Muscle layer of colon (tissue), 2 donors: ENCODE data around the gene CMKLR1.

Source experiments
- H3K27ac ChIP-seq: one replicate; pipeline ENCODE4 v1.7.0; 2013; ENCODE audit warnings: low read depth, mild to moderate bottlenecking, low read length, moderate library complexity
- H3K27me3 ChIP-seq, 2 donors: one replicate each; pipeline ENCODE4 v1.7.0; 2013; ENCODE audit warnings: low read length in 2 of 2, mild to moderate bottlenecking in 2 of 2; ENCODE audit not compliant: insufficient read depth in 2 of 2, control insufficient read depth in 1 of 2
- H3K36me3 ChIP-seq: one replicate; pipeline ENCODE4 v1.7.0; 2013; ENCODE audit warnings: mild to moderate bottlenecking, low read length; ENCODE audit not compliant: insufficient read depth
- H3K4me1 ChIP-seq: one replicate; pipeline ENCODE4 v1.7.0; 2013; ENCODE audit warnings: mild to moderate bottlenecking, low read length; ENCODE audit not compliant: insufficient read depth
- H3K4me3 ChIP-seq, 2 donors: one replicate each; pipeline ENCODE4 v1.7.0; 2013; ENCODE audit warnings: low read length in 2 of 2, low read depth in 1 of 2, mild to moderate bottlenecking in 1 of 2, moderate library complexity in 1 of 2
- H3K9ac ChIP-seq: one replicate; pipeline ENCODE4 v1.7.0; 2013; ENCODE audit warnings: low read length
- H3K9me3 ChIP-seq: one replicate; pipeline ENCODE4 v1.7.0; 2013; ENCODE audit warnings: mild to moderate bottlenecking, low read length
- donor health status: abdominal sarcoma.
- donor health status: Adenocarcinoma of cecum.

Gene CMKLR1

DNA sequence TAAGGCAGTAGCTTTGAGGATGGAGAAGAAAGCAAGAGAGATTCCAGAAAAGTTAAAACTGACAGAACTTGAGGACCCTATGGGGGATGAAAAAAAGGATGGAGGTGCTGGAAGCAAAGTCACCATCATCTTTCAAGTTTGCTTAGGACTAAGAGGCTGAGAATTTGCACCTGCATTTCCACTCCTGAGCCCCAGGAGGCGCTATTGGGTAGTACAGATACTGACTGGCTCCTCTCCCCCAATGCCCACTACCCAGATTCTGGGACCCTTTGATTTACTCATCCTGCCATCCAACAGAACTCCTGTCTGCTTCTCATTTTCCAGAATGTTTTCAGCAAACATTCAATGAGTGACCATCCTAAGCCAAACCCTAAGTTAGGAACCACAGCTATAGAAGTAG is 34.0 kb upstream of the CMKLR1 start:
- Histone ChIP-seq H3K36me3 (no peaks in the 10 kb centered on the region), H3K4me3 (no peak overlapping the region), H3K4me1 (peaks cover 6% of the 10 kb centered on the region), H3K27ac (no peak overlapping the region), H3K27me3 (no peaks in the 10 kb centered on the region), H3K9ac (no peak overlapping the region), H3K9me3 (no peaks in the 10 kb centered on the region)

DNA sequence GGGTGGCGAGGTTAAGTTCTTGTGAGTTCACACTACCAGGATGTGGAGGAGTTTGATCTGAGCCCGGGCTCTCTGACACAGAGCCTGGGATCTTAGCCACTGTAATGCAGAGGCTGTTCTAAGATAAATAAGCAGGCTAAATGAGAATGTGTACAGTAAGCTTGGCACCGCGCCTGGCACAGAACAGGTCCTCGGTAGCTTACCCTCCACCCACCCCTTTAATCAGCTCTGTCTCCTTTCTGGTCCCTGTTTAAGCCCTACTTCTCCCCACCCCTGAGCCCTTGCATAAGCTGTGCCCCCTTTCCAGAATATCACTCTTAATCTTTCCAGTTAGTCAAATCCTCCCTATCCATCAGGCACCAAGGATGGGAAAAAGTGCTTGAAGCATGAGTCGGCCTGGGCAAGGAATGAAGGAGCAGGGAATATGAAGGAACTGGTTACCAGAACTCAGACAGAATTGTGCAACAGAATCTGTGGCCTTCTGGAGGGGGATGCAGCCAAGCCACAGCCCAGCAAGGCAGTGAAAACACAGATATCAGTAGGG is 32.8 kb upstream of the CMKLR1 start:
- Histone ChIP-seq H3K4me1 (peaks cover 6% of the 10 kb centered on the region), H3K27me3 (no peaks in the 10 kb centered on the region), H3K9me3 (no peaks in the 10 kb centered on the region), H3K27ac (no peak overlapping the region), H3K9ac (no peak overlapping the region), H3K4me3 (no peak overlapping the region), H3K36me3 (no peaks in the 10 kb centered on the region)

GRCh38 chr12:108370415-108370814 is 31.3 kb upstream of the CMKLR1 start:
- H3K4me1 ChIP-seq = peaks cover 6% of the 10 kb centered on the region
- H3K27ac ChIP-seq = no peak overlapping the region

DNA sequence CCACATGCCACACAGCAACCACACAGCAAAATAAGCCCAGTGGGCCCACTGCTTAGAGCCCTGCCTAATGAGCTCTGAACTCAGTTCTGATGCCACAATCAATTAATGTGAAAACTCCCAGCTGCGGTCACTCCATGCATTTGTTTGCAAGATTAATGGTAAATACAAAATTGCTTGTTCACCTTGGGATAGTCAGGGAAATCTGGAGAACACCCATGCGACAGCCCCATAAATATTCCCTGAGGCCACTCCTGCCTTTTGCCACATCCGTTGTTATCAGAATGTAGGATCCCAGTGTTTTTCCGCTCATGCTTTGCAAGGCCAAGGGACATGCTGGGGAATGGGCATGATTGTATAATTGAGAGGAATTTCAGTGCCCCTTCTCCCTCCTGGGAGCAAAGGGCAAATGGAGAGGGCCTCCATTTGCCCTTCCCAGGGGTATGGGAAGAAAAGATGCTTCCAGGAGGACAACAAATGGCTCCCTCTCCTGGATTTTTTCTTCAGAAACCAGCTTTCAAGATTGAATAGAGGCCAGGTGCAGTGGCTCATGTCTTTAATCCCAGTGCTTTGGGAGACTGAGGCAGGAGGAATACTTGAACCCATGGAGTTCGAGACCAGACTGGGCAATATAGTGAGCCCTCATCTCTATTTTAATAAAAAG is 30.8 kb upstream of the CMKLR1 start:
- Histone ChIP-seq H3K4me3 (no peak overlapping the region), H3K36me3 (no peaks in the 10 kb centered on the region), H3K4me1 (peaks cover 6% of the 10 kb centered on the region), H3K27ac (no peak overlapping the region), H3K9ac (no peak overlapping the region), H3K27me3 (no peaks in the 10 kb centered on the region), H3K9me3 (no peaks in the 10 kb centered on the region)

More at GRCh38 chr12:108370415-108370814, 31.3 kb upstream of the CMKLR1 start:
- no peaks in the 10 kb centered on the region for H3K36me3 ChIP-seq
- H3K9ac ChIP-seq = no peak overlapping the region
- H3K4me3 ChIP-seq = no peak overlapping the region
- no peaks in the 10 kb centered on the region for H3K27me3 ChIP-seq
- H3K9me3 ChIP-seq = no peaks in the 10 kb centered on the region

DNA sequence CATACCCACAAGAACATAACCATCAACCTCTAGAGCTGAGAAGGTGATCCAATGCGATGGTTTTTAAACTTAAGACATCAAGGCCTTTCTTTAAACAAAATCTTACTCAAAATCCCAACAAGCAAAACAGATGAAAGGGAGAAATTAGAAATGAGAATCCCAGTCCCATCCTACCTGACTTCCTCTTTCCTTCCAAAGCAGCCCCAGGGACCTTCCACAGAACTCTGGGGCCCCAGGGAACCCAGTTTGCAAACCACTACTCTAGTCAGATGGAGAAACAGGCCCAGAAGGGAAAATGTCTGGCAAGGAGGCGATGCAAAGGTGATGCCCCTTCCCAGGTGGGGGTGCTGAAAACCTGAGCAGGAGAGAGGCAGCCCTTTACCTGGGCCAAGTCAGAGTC is 29.0 kb upstream of the CMKLR1 start:
- no peak overlapping the region for H3K9ac ChIP-seq
- H3K36me3 ChIP-seq = no peaks in the 10 kb centered on the region
- H3K4me1 ChIP-seq = peaks cover 6% of the 10 kb centered on the region
- no peak overlapping the region for H3K4me3 ChIP-seq
- H3K9me3 ChIP-seq = no peaks in the 10 kb centered on the region
- H3K27ac ChIP-seq = no peak overlapping the region
- no peaks in the 10 kb centered on the region for H3K27me3 ChIP-seq

- Histone ChIP-seq H3K4me3 (no peak overlapping the region), H3K36me3 (no peaks in the 10 kb centered on the region), H3K4me1 (peaks cover 6% of the 10 kb centered on the region), H3K9ac (no peak overlapping the region), H3K27ac (no peak overlapping the region), H3K27me3 (no peaks in the 10 kb centered on the region), H3K9me3 (no peaks in the 10 kb centered on the region)
Observed at GRCh38 chr12:108367436-108367835, 28.3 kb upstream of the CMKLR1 start.

DNA sequence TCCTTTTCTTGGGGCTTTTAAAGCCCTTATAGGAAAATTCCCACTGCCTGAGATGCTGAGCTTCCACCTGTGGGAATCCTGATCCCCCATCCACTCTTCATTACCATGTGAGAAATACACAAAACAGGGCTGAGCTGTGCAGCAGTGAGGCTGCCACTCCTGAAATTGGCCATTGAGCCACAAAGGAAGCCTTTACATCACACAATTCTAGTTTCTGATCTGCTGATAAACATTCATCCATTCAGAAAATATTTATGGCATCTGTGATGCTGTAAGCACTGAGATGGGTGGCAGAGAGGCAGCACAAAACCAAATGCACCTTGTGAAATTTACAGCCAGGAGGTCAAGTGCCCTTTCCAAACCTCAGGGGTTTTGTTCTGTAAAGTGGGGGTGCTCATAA is 26.2 kb upstream of the CMKLR1 start:
- Histone ChIP-seq H3K27me3 (no peaks in the 10 kb centered on the region), H3K27ac (no peak overlapping the region), H3K36me3 (no peaks in the 10 kb centered on the region), H3K4me3 (no peak overlapping the region), H3K9me3 (no peaks in the 10 kb centered on the region), H3K9ac (no peak overlapping the region), H3K4me1 (no peaks in the 10 kb centered on the region)

GRCh38 chr12:108364879-108365278 is 25.8 kb upstream of the CMKLR1 start:
- no peaks in the 10 kb centered on the region for H3K4me1 ChIP-seq
- H3K4me3 ChIP-seq = no peak overlapping the region
- H3K36me3 ChIP-seq = no peaks in the 10 kb centered on the region
- no peak overlapping the region for H3K9ac ChIP-seq
- H3K9me3 ChIP-seq = no peaks in the 10 kb centered on the region
- no peak overlapping the region for H3K27ac ChIP-seq
- H3K27me3 ChIP-seq = no peaks in the 10 kb centered on the region

DNA sequence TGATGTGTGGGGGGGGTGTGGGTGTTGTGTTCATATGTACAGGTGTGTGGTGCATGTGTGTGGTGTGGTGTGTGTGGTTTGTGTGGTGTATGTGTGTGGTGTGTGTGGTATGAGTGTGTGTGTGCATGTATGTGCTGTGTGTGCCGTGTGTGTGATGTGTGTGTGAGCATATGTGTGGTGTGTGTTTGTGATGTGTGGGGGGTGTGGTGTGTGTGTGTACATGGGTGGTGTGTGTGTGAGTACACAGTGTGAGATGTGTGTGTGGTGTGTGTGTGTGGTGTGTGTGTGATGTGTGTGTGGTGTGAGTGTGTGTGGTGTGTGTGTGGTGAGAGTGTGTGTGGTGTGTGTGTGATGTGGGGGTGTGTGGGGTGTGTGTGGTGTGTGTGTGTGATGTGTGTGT is 24.5 kb upstream of the CMKLR1 start:
- H3K36me3 ChIP-seq = no peaks in the 10 kb centered on the region
- no peak overlapping the region for H3K27ac ChIP-seq

DNA sequence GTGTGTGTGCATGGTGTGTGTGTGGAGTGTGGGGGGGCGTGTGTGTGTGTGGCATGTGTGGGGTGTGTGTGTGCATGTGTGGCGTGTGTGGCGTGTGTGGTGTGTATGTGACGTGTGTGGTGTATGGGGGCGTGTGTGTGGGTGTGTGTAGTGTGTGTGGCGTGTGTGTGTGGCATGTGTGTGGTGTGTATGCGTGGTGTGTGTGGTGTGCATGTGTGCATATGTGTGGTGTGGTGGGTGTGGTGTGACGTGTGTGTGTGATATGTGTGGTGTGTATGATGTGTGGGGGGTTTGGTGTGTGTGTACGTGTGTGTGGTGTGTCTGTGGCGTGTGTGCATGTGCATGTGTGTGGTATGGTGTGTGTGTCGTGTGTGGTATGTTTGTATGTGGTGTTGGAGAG is 24.1 kb upstream of the CMKLR1 start:
- Histone ChIP-seq H3K9ac (no peak overlapping the region), H3K27me3 (no peaks in the 10 kb centered on the region), H3K4me1 (no peaks in the 10 kb centered on the region), H3K4me3 (no peak overlapping the region), H3K36me3 (no peaks in the 10 kb centered on the region), H3K27ac (no peak overlapping the region), H3K9me3 (no peaks in the 10 kb centered on the region)

More for the DNA sequence above, 24.5 kb upstream of the CMKLR1 start:
- no peaks in the 10 kb centered on the region for H3K9me3 ChIP-seq
- no peak overlapping the region for H3K4me3 ChIP-seq
- H3K27me3 ChIP-seq = no peaks in the 10 kb centered on the region
- no peaks in the 10 kb centered on the region for H3K4me1 ChIP-seq
- no peak overlapping the region for H3K9ac ChIP-seq

DNA sequence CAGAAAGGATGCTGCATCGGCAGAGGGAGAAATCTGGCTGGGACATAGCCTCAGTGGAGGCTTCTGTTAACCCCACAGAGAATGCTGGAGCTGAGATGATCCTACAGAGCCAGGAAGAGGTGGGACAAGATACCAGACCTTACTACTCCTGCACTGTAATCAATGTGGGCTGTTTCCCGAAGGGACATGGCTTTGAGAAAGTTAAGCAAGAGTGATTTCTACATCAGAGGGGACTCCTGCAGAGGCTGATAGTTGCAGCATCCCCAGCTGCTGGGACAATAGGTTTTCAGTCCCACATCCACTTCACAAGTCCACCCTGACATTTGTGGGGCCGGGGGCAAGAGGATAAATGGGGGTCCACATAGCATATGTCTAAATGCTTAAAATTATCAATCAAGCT is 22.5 kb upstream of the CMKLR1 start:
- Histone ChIP-seq H3K27me3 (no peaks in the 10 kb centered on the region), H3K4me1 (no peaks in the 10 kb centered on the region), H3K9ac (no peak overlapping the region), H3K27ac (no peak overlapping the region), H3K9me3 (no peaks in the 10 kb centered on the region), H3K4me3 (no peak overlapping the region), H3K36me3 (no peaks in the 10 kb centered on the region)

DNA sequence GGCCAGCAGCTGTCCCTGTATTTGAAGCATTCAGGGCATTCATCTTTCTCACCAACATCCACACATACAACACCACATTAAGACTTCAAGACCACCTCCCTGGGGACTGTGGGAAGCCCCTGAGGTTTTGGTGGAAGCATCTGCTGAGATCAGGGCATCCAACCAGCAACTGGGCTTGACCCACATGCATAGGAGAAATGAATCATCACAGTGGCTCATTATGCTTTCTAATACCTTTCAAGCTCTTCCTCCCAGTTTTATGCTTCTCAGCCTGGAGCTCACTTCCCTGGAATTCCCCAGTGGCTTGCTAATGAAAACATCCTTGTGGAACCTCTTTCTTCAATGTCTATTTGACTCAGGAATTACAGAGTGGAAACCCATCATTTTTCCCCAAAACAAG is 21.4 kb upstream of the CMKLR1 start:
- H3K9me3 ChIP-seq = no peaks in the 10 kb centered on the region
- H3K36me3 ChIP-seq = no peaks in the 10 kb centered on the region
- H3K27me3 ChIP-seq = no peaks in the 10 kb centered on the region

More for the DNA sequence above, 21.4 kb upstream of the CMKLR1 start:
- Histone ChIP-seq H3K27ac (no peak overlapping the region), H3K4me1 (no peaks in the 10 kb centered on the region), H3K4me3 (no peak overlapping the region), H3K9ac (no peak overlapping the region)
